ENCODE data around the gene ZNF610. TPM values are rescaled to one million over a fixed set of nuclear protein-coding genes. Genes with fewer than 3 reads are reported as not detected.

The ZNF610 gene
- total RNA-seq, 1 experiment from 2014 or later: not detected

DNA sequence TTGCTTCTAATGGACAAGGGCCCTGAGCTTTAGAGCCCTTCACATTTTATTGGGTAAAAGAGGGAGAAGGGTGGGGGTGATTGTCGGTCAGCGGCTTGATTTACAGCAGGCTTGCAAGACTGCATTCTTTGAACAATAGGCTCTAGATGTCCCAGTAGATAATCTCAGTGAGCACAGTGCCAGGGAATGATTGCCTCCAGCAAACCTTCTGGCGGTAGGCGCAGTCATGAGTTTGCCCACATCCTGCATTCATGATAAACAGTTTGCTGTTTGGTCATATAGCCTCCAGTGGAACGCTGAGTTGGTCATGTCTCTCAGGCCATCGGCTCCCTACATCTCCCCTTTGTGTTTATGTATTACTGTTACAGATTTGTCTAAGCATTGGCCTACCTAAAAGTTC is 74.2 kb downstream of the ZNF610 start:
- Histone ChIP-seq H2AFZ (ENCODE audit: low read depth, low read length, poor library complexity, severe bottlenecking) (no peak overlapping the region), H3K4me1 (ENCODE audit: control insufficient read depth in 1 of 2, insufficient read depth in 2 of 2, low read length in 2 of 2) (no peaks in the 10 kb centered on the region), H3K9me3 (ENCODE audit: control insufficient read depth in 1 of 2, insufficient read depth in 1 of 2, low read depth in 1 of 2, low read length in 2 of 2) (peaks cover 5 to 21% of the 10 kb centered on the region in 2 experiments; a peak in 2 of 4 replicates), H3K4me2 (ENCODE audit: low read length) (no peak overlapping the region), H3K36me3 (ENCODE audit: control insufficient read depth in 1 of 2, insufficient read depth in 2 of 2, low read length in 2 of 2) (no peaks in the 10 kb centered on the region), H3K9ac (ENCODE audit: low read length) (no peak overlapping the region), H3K27me3 (ENCODE audit: insufficient read depth, low read length) (no peaks in the 10 kb centered on the region), H3K27ac (ENCODE audit: low read depth, low read length) (no peak overlapping the region), H3K79me2 (ENCODE audit: insufficient read depth, low read length) (no peaks in the 10 kb centered on the region), H3K4me3 (replicated peaks in 1 of 2; ENCODE audit: low read depth in 1 of 2, low read length in 2 of 2) (no peak overlapping the region), H4K20me1 (ENCODE audit: insufficient read depth) (no peaks in the 10 kb centered on the region), H3K9me2 (ENCODE audit: insufficient read depth) (no peaks in the 10 kb centered on the region)
- intact Hi-C loops (cut with micrococcal nuclease): no loop called here
- POLR2A ChIA-PET: no interaction called here
- CTCF ChIA-PET: no interaction called here
- DNase-seq (ENCODE audit: low read depth, low spot score): no peak
- no peak for ATAC-seq
- RAD21 ChIA-PET (ENCODE audit: low non-redundant PET in 1 of 2, low total read pairs in 2 of 2, uncharacterized antibody in 2 of 2, unreplicated experiment in 2 of 2): no interaction called here
- BruUV-seq (replicated peaks): no TSS peak
- no peak for TF ChIP-seq CEBPB (IDR thresholded peaks at IDR 0.05; ENCODE audit: low read depth)

DNA sequence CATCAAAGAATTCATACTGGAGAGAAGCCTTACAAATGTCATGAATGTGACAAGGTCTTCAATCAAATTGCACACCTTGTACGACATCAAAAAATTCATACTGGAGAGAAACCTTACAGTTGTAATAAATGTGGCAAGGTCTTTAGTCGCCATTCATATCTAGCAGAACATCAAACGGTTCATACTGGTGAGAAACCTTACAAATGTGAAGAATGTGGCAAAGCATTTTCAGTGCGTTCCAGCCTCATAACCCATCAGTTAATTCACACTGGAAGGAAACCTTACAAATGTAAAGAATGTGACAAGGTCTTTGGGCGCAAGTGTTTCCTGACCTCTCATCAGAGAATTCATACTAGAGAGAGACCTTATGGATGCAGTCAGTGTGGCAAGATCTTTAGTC is 79.7 kb downstream of the ZNF610 start:
- no peaks in the 10 kb centered on the region for H3K9me2 ChIP-seq (ENCODE audit: insufficient read depth)
- ChIA-PET RAD21 (ENCODE audit: low non-redundant PET in 1 of 2, low total read pairs in 2 of 2, uncharacterized antibody in 2 of 2, unreplicated experiment in 2 of 2) (no interaction called here), CTCF (no interaction called here), POLR2A (no interaction called here)
- H3K4me2 ChIP-seq (ENCODE audit: low read length): no peak overlapping the region
- H3K27me3 ChIP-seq (ENCODE audit: insufficient read depth, low read length): no peaks in the 10 kb centered on the region
- ATAC-seq (no peak), DNase-seq (ENCODE audit: low read depth, low spot score) (no peak)
- BruUV-seq (replicated peaks): no TSS peak
- intact Hi-C loops (cut with micrococcal nuclease): no loop called here
- H3K9me3 ChIP-seq (ENCODE audit: control insufficient read depth in 1 of 2, insufficient read depth in 1 of 2, low read depth in 1 of 2, low read length in 2 of 2): peaks cover 3 to 39% of the 10 kb centered on the region in 2 experiments; a peak in 2 of 4 replicates
- no peaks in the 10 kb centered on the region for H4K20me1 ChIP-seq (ENCODE audit: insufficient read depth)
- no peak overlapping the region for H3K4me3 ChIP-seq (replicated peaks in 1 of 2; ENCODE audit: low read depth in 1 of 2, low read length in 2 of 2)
- H3K36me3 ChIP-seq (ENCODE audit: control insufficient read depth in 1 of 2, insufficient read depth in 2 of 2, low read length in 2 of 2): no peaks in the 10 kb centered on the region
- no peak overlapping the region for H3K27ac ChIP-seq (ENCODE audit: low read depth, low read length)
- H2AFZ ChIP-seq (ENCODE audit: low read depth, low read length, poor library complexity, severe bottlenecking): no peak overlapping the region
- no peak for TF ChIP-seq MAX (IDR thresholded peaks at IDR 0.05)
- TF ChIP-seq ZFX (IDR thresholded peaks at IDR 0.05): no peak
- no peak for TF ChIP-seq RAD21 (IDR thresholded peaks at IDR 0.05; ENCODE audit: low read depth)
- no peak for TF ChIP-seq JUND (IDR thresholded peaks at IDR 0.05)
- no peak for TF ChIP-seq POLR2A (IDR thresholded peaks at IDR 0.05; ENCODE audit: borderline replicate concordance, extremely low read depth, insufficient read depth, insufficient read length)
- no peak for TF ChIP-seq POLR2AphosphoS5 (IDR thresholded peaks at IDR 0.05; ENCODE audit: low read depth, low read length)
- TF ChIP-seq YY1 (IDR thresholded peaks at IDR 0.05; ENCODE audit: extremely low read depth, insufficient replicate concordance, low read depth, low read length): no peak
- TF ChIP-seq FOSL1 (IDR thresholded peaks at IDR 0.05; ENCODE audit: low read depth): no peak
- no peak for TF ChIP-seq ZNF274 (IDR thresholded peaks at IDR 0.05; ENCODE audit: low read depth, low read length)
- TF ChIP-seq, protein P1, sequence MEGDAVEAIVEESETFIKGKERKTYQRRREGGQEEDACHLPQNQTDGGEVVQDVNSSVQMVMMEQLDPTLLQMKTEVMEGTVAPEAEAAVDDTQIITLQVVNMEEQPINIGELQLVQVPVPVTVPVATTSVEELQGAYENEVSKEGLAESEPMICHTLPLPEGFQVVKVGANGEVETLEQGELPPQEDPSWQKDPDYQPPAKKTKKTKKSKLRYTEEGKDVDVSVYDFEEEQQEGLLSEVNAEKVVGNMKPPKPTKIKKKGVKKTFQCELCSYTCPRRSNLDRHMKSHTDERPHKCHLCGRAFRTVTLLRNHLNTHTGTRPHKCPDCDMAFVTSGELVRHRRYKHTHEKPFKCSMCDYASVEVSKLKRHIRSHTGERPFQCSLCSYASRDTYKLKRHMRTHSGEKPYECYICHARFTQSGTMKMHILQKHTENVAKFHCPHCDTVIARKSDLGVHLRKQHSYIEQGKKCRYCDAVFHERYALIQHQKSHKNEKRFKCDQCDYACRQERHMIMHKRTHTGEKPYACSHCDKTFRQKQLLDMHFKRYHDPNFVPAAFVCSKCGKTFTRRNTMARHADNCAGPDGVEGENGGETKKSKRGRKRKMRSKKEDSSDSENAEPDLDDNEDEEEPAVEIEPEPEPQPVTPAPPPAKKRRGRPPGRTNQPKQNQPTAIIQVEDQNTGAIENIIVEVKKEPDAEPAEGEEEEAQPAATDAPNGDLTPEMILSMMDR (IDR thresholded peaks at IDR 0.05 in 2 of 3, conservative IDR thresholded peaks at IDR 0.05 in 1 of 3; ENCODE audit: borderline replicate concordance in 1 of 3, insufficient read depth in 1 of 3, low read depth in 2 of 3, low read length in 2 of 3): no peak
- no peak for TF ChIP-seq EGR1 (IDR thresholded peaks at IDR 0.05; ENCODE audit: low read depth)
- TF ChIP-seq ELF1 (IDR thresholded peaks at IDR 0.05; ENCODE audit: borderline replicate concordance, low read depth): no peak
- no peak for TF ChIP-seq ZBTB33 (IDR thresholded peaks at IDR 0.05; ENCODE audit: extremely low read depth, insufficient replicate concordance, low read length)
- TF ChIP-seq EZH2 (IDR thresholded peaks at IDR 0.05): no peak
- no peak for TF ChIP-seq ATF3 (IDR thresholded peaks at IDR 0.05)
- no peaks in the 10 kb centered on the region for H3K79me2 ChIP-seq (ENCODE audit: insufficient read depth, low read length)
- no peak overlapping the region for H3K9ac ChIP-seq (ENCODE audit: low read length)
- no peaks in the 10 kb centered on the region for H3K4me1 ChIP-seq (ENCODE audit: control insufficient read depth in 1 of 2, insufficient read depth in 2 of 2, low read length in 2 of 2)

Data from HCT116 (cell line).